Ishikawa (cell line): Measurements from ENCODE around the gene GAST.

Experiments used
- CEBPB ChIP-seq: IDR thresholded peaks from 2 replicates; pipeline ENCODE4 v1.6.1; 2012
- CREB1 ChIP-seq: IDR thresholded peaks from 2 replicates; pipeline ENCODE4 v1.6.1; 2012; ENCODE audit warnings: low read depth
- EGR1 ChIP-seq: IDR thresholded peaks from 2 replicates; pipeline ENCODE4 v1.6.1; 2012
- EP300 ChIP-seq: IDR thresholded peaks from 2 replicates; pipeline ENCODE4 v1.6.1; 2012; ENCODE audit warnings: borderline replicate concordance
- FOXM1 ChIP-seq: IDR thresholded peaks from 2 replicates; pipeline ENCODE4 v1.6.1; 2012; ENCODE audit warnings: low read depth, borderline replicate concordance
- MAX ChIP-seq: IDR thresholded peaks from 2 replicates; pipeline ENCODE4 v1.6.1; 2012
- NFIC ChIP-seq: IDR thresholded peaks from 2 replicates; pipeline ENCODE4 v1.6.1; 2012
- RAD21 ChIP-seq: IDR thresholded peaks from 2 replicates; pipeline ENCODE4 v1.6.1; 2012; ENCODE audit warnings: low read depth
- REST ChIP-seq: IDR thresholded peaks from 2 replicates; pipeline ENCODE4 v1.6.1; 2012; ENCODE audit warnings: low read depth, mild to moderate bottlenecking
- TAF1 ChIP-seq: IDR thresholded peaks from 2 replicates; pipeline ENCODE4 v1.6.1; 2012; ENCODE audit warnings: low read depth, mild to moderate bottlenecking
- TCF12 ChIP-seq: IDR thresholded peaks from 2 replicates; pipeline ENCODE4 v1.6.1; 2012; ENCODE audit warnings: low read depth
- TEAD4 ChIP-seq: IDR thresholded peaks from 2 replicates; pipeline ENCODE4 v1.6.1; 2012
- USF1 ChIP-seq: IDR thresholded peaks from 2 replicates; pipeline ENCODE4 v1.6.1; 2012
- YY1 ChIP-seq: IDR thresholded peaks from 2 replicates; pipeline ENCODE4 v1.6.1; 2012; ENCODE audit warnings: low read depth
- ZBTB7A ChIP-seq: IDR thresholded peaks from 2 replicates; pipeline ENCODE4 v1.6.1; 2012; ENCODE audit warnings: low read depth

The GAST gene

GRCh38 chr17:41690497-41690896, 21.6 kb upstream of the GAST start:
- TF ChIP-seq USF1 (no peak), TEAD4 (no peak), YY1 (no peak), TCF12 (no peak), ZBTB7A (no peak), EP300 (no peak), CREB1 (no peak), MAX (no peak), CEBPB (no peak), REST (no peak), NFIC (no peak), RAD21 (no peak), FOXM1 (no peak), EGR1 (no peak), TAF1 (no peak)

- TF ChIP-seq REST (no peak), EGR1 (no peak), MAX (no peak), CEBPB (no peak), USF1 (no peak), RAD21 (no peak), YY1 (no peak), TCF12 (no peak), CREB1 (no peak), FOXM1 (no peak), TAF1 (no peak), TEAD4 (no peak), EP300 (no peak), NFIC (no peak), ZBTB7A (no peak)
Measured at GRCh38 chr17:41691031-41691777, 20.9 kb upstream of the GAST start.

GRCh38 chr17:41692722-41693521, 19.2 kb upstream of the GAST start:
- TF ChIP-seq RAD21 = no peak
- no peak for TF ChIP-seq TEAD4
- TF ChIP-seq EP300 = no peak
- TF ChIP-seq CREB1 = no peak
- no peak for TF ChIP-seq CEBPB

GRCh38 chr17:41695134-41695661, 16.9 kb upstream of the GAST start:
- TF ChIP-seq TAF1 = no peak
- no peak for TF ChIP-seq EGR1
- TF ChIP-seq MAX = no peak
- TF ChIP-seq TEAD4 = no peak
- no peak for TF ChIP-seq EP300
- no peak for TF ChIP-seq TCF12
- TF ChIP-seq FOXM1 = no peak
